HG02852 (cell line): ENCODE measurements around the gene CLEC7A.

Experiments used
- ATAC-seq: cut with Tn5 transposase; IDR thresholded peaks from one replicate; pipeline ENCODE4 v1.9.1; 2021; ENCODE audit warnings: mild to moderate bottlenecking, moderate library complexity; ENCODE audit not compliant: unreplicated experiment

The CLEC7A gene

DNA sequence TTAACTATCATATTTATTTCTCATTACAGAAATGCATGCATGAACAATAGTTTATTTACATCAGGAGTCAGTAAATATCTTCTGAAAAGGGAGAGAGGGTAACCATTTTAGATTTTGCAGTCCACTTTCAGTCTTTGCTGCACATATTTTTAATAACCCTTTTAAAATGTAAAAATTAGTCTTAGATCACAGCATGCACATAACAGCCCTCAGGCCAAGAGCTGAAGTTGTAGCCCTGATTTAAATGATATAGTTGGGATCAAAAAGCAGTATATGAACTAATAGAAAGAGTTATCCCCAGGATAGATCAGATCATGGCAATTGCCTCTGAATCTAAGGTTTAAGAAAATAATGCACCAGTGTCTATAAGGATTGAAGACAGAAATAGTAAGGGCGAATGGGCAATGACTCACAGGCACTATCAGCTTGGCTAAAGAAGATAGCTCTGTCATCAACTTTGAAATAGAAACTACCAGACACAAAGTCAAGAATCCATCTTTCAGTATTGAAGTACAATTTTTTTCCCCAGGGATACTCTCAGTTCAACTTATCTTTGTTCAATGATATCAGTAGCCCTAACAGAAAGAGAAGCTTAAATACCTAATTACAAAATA, 13.1 kb upstream of the CLEC7A start:
- no peak for ATAC-seq

DNA sequence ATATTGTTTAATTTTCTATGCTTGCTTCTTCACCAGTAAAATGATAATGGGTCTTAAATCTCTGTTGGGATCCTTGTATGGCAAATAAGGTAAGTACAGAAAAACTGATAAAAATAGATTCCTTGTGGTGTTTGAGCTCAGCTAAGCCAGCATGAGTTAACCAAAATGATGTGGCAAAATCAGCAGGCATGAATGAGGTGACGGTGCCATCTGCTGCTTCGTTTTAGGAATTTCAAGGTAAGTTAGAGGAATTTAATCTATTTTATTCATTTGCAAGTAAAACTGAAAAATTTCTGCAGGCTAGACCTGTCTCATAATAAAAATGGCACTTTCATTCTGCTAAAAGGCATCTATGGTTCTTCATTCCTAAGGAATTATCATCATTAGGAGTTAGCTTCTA, 10.0 kb upstream of the CLEC7A start:
- no peak for ATAC-seq

DNA sequence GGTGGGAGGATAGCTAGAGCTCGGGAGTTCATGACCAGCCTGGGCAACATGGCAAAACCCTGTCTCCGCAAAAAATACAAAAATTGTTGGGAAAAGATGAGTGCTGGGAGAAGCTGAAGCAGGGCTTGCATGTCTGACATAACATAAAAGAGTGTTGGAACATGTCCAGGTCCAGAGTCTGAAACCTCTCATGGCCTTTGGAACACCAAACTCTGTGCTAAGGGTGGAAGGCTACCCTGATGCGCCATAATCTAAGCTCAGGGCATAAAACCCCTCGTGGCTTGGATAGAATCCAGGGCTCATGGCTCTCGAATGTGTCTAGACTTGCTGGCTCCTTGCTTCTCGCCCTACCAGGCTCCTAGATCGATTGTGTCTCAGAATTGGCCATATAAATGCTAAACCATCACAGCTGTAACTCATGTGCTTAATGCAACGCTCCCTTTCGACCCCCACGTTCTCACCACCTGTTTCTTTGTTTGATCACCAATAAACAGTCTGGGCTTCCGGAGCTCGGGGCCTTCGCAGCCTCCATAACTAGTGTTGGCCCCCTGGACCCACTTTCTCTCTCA, 6.7 kb upstream of the CLEC7A start:
- ATAC-seq, result no peak

DNA sequence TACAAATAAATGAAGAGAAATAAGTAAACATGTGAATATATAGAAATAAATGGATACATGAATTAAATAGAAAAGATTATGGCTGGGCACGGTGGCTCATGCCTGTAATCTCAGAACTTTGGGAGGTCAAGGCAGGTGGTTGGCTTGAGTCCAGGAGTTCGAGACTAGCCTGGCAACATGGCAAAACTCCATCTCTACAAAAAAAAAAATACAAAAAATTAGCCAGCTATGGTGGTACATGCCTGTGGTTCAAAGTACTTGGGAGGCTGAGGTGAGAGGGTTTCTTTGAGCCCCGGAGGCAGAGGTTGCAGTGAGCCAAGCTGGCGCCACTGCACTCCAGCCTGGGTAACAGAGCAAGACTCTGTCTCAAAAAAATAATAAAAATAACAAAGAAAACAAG, 5.1 kb upstream of the CLEC7A start:
- no peak for ATAC-seq

DNA sequence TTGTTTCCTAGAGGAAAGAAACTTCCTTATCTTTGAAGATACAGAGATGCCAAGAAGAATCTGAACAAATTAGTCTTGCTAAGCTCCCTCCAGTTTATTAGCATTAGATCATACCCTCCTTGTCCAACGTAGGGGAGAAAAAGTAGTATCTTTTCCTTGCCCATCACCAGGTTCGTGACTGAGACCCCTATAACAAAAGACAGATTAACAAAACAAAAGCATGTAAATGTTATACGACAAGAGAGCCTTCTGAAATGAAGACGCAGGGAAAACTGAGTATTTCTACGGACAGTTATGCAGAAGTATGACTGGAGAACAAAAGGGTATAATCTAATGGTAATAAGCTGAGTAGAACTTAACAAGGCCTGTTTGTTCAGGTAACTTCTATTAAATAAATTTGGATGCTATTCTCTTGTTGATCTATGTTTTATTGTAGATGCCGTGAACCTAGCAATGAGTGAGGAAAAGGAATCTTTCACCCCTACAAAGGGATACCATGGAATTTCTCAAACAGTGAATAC, 2.9 kb upstream of the CLEC7A start:
- ATAC-seq, result no peak

DNA sequence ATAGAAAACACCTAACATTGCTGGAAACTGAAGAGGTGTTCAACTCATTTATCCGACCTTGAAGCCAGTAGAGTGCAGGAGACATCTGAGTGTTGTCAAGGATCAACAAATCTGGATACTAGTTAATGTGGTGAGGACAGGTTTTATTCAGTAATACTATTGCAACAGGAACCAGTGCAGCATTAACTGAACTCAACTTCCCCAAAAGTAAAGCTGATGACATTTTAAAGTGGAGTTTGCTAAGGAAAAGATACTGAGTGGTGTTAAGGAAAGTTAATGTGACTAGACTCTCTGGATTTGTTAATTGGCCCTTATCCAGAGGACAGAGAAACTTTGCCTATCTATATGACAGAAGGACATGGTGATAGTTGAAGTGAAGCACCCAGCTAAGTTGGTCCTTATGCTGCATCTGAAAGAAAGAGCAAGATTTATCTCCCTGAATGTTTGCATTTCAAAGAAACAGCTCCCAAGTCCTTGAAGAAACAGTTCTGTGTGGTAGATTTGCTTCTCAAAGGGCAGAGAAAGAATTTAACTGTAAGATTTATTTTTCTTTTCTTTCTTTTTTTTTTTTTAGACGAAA, 1.2 kb upstream of the CLEC7A start:
- ATAC-seq, result no peak

DNA sequence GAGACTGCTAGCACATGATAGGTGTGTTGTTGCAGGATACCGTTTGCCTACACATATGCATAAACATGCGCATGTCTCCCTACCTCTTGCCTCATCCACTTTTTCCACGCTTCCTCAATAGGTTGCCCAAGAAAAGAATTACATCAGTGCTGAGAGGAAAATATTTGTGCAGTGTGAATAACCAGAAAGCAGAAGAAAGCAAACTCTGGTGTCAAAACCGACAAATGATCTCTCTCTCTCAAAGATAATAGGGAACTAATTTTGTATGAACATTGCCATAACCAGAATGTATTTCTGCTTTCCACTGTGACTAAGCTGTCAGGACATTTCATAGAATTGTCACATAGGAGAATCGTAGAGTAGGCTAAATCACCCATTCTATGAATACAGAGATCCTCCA, 1.3 kb downstream of the CLEC7A start:
- no peak for ATAC-seq

DNA sequence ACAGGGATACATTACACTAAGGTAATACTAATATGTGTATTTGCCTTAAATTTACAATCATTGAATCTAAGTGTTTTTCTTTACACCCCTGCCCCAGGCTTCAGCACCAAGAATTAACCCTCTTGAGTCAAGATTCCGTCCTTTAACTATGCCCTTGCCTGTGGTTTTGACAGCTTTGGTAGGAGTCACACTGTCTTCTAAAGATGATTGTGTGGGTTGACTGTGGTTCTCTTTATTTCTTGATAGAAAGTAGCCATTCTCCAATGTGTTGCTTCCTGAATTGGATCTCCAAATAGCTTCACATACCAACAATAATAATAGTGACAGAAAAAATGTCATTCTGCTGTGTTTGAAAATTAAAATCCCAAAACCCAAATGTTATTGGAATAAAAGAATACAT, 3.6 kb downstream of the CLEC7A start:
- ATAC-seq, result no peak

DNA sequence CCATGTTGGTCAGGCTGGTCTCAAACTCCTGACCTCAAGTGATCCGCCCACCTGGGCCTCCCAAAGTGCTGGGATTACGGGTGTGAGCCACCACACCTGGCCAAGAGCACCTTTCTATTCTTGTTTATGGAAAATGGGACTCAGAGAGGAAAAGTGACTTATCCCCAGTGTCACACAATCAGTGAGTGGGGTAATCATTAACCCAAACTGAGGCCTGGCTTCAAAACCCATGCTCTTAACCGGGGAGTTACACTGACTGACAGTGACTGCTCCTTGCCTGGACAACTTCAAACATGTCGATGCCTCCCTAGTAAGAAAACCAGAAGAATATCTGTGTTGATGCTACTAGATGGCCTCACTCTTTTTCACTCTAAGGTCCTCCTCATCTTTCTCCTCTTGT, 7.3 kb downstream of the CLEC7A start:
- no peak for ATAC-seq

DNA sequence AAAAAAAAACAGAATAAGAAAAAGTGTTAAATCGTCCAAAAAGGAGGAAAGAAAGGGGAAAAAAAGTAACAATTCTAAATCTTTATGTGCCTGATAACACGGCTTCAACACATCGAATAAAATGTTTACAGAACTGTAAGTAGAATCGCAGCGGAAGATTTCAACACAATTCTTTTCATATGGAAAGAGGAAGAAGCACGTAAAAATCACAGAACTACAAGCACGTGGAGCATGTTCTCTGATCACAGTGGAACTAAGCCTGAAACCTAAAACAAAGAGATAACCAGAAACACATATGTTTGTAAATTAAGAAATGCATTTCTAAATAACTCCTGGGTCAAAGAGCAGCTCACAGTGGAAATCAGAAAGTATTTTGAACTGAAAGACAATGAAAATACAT, 8.7 kb downstream of the CLEC7A start:
- ATAC-seq, result no peak

DNA sequence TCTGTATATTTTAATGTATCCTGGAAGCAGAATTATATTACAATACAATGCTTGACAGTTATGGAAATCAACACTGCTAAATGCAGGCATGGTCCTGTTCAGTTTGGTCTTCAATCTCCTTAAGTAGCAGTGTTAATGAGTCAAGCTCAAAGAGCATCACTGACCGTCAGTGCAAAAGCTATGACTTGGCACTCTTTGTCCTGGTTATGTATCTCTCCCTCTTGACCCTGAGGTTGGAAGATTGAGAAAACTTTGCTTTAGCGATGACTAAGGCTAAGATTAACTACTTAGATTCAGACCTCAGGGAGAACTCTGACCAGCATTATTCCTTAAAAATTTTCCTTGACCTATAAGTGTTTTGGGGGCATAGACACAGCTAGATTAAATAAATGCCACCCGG, 10.9 kb downstream of the CLEC7A start:
- ATAC-seq, result no peak

DNA sequence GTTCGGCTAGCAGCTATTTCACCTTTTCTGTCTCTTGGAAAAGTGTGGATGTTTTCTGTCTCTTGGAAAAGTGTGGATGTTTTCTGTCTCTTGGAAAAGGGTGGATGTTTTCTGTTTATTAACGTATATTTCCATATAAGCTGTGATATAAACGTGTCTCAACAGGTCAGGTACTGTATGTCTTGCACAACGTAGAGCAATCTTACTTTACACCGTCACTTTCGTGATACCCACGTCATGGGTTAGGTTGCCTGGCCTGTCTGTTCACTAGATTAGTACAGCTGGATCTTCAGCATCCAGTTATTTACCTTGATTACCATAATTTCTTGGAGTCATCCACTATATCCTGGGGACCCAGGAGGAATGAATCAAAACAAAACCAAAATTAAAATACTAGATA, 14.1 kb downstream of the CLEC7A start:
- ATAC-seq, result no peak

DNA sequence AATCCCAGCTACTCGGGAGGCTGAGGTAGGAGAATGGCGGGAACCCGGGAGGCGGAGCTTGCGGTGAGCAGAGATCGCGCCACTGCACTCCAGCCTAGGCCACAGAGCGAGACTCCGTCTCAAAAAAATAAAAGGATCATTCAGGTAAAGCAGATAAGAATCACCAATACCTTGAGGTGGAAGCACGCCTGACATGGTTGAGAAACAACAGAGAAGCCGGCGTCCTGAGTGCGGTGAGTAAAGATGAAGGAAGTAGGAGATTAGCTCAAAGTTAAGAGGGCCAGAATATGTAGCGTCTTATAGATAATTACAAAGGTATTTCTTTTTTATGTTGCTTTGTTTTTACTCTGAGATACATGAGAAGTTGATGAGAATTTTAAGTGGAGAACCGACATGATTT, 14.7 kb downstream of the CLEC7A start:
- no peak for ATAC-seq

DNA sequence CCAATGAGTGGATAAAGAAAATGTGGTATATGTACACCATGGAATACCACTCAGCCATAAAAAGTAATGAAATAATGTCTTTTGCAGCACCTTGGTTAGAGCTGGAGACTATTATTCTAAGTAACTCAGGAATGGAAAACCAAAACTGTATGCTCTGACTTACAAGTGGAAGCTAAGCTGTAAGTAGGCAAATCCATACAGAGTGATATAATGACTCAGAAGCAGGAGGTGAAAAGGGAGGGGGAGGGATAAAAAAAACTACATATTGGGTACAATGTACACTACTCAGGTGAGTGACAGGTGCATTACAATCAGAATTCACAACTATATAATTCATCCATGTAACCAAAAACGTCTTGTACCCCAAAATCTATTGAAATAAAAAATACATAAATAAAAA, 16.1 kb downstream of the CLEC7A start:
- no peak for ATAC-seq

DNA sequence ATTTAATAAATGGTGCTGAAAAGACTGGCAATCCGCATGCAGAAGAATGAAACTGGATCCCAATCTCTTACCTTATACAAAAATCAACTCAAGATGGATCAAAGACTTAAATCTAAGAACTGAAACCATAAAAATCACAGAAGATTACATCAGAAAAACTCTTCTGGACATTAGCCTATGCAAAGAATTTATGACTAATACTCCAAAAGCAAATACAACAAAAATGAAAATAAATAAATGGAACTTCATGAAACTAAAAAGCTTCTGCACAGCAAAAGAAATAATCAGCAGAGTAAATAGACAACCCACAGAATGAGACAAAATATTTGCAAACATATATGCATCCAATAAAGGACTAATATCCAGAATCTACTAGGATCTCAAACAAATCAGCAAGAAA, 16.9 kb downstream of the CLEC7A start:
- ATAC-seq, result no peak

DNA sequence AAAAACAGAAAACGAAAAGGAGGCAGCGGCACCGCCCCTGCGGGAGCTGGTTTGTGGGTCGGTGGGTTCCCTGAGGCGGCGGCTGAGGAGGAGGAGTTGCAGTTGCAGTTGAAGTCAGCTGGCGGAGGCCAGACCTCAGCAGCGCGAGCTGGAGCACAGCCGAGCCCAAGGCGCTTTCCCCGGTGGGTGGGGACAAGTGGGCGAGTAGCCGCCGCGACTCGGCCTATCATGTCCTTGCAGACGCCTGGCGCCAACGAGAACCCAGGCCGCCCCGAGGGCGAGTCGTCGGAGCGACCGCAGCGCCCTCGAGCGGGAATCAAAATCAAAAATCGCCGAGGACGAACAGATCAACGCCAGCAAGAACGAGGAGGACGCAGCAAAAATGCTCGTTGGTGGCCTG, 18.5 kb downstream of the CLEC7A start:
- ATAC-seq, result no peak

DNA sequence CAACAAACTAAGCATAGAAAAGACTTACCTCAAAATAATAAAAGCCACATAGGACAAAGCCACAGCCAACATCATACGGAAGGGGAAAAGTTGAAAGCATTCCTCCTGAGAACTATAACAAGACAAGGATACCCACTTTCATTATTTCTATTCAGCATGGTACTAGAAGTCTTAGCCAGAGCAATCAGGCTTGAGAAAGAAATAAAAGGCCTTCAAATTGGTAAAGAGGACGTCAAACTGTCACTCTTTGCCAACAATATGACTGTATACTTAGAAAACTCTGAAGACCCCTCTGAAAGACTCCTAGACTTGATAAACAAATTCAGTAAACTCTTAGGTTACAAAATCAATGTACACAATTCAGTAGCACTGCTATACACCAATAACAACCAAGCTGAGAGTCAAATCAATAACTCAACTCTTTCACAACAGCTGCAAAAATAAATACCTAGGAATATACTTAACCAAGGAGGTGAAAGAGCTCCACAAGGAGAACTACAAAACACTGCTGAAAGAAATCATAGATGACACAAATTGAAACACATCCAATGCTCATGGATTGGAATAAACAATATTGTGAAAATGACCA, 19.6 kb downstream of the CLEC7A start:
- ATAC-seq, result no peak

DNA sequence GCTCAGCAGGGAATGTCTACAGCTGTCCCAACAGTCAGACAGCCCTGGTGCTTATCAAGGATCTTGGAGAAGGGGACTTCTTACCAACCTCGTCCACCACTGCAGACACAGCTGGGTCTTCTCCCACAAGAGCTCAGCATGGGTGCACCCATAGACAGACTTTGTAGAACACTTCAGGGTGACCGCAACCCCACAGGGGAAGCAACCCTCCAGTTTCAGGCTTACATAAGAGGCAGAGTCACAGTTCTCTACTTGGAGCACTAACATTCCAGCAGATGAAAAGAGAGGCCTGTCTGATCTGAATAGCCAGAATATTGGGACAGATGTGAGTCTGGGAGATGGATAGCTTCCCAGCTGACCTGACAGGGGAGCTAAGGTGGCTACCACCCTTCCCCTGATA, 27.7 kb downstream of the CLEC7A start:
- ATAC-seq, result no peak

DNA sequence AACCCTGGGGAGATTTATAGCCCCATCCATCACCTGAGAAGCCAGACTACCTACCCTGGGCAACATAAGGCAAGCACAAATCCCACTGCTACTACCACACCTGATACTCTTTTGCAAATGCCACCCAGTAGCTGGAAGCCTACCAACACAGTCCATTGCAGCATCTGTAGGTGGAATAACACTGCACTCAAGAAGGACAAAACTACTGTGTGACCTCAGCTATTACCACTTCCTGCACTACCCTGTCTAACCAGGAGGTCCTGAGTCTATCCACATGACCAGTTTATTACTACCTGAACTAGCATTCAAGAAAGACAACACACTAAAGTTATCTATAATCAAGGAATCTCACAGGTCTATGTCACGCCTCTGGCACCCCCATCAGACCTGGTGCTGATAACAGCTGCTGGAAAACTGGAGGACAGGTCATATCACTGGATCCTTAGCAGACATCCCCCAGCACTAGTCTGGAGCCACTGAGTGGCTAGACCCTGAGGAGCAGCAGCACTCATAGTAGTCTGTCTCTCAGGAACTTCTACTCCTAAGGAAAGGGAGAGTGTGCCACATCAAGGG, 28.3 kb downstream of the CLEC7A start:
- ATAC-seq, result no peak

DNA sequence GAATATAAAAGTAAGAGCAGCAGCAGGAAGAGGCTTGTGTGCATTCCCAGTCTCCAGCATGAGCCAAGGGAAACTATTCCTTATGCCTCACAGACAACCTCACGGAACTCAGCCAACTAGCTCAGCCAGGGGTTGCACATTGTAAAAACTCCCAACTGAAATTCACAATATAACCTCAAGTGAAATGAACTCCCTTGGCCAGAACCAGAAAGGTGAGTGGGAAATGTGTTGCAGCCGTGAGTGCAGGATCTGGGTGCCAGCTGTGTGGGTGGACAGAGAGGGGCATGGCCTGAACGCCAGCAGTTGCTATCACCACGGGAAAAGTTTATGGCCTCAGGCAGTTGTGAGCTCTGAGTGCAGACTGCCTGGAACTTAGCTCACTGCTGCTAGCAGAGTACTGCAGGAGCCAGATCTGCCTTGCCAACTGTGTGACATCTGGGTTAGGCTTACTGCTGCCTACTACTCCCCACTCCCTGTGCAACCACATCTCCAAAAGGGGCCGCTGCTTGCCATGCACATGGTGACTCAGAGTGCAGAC, 28.9 kb downstream of the CLEC7A start:
- ATAC-seq, result no peak

DNA sequence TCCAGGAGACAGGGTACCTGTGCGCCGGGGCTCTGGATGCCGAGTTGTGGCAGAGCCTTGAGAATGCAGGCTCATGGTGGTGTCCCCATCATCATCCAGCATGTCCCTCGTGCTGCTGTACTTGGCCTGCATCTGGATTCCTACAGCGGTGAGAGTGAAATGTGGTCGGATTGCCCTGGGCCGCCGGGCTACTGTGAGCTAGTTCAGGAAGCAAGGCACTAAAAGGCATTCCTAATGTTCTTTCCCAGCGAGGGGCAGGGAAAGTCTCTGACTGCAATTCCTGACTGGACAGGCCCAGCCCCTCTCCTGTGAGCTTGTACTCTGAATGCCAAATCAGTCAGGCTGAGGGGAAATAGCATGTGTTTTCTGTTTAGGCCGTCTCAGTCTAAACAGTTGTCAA, 31.2 kb downstream of the CLEC7A start, which contains the start of gene CLEC1A:
TSS of gene CLEC1A (minus strand) at position 195 of the 400 bp plus-strand sequence. CDS start at position 132, 63 bp downstream.
- ATAC-seq, result no peak

DNA sequence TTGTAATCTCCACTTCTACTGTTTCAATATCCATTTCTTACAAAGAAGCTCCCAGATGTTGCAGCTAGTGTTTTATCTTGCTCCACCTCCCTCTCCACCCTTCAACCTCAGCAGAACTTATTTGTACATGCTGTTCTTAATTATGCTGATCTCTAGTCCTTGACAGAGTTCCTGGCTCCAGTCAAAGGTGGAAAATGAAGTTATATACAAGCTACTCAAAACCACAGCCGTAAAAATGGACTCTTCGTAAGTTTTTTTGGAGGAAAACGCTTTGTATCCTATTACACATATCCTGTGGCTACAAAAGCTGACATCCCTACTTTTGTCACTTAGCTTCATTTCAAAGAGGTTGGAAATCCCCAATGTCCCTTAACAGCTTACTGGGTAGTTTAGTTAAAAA, 32.5 kb downstream of the CLEC7A start:
- ATAC-seq, result no peak
